GM12878 (cell line): ENCODE data around the gene KIAA0825. TPM values are rescaled to one million over a fixed set of nuclear protein-coding genes. Genes with fewer than 3 reads are reported as not detected.

Experiments
- ATAC-seq: fragments of 200-7000 bp; cut with Tn5 transposase; 3 replicates; pipeline ENCODE4 v1.9.1; 2020; ENCODE audit warnings: mild to moderate bottlenecking, moderate library complexity
- BruUV-seq: library from RNA; stranded (reverse); fragments of 400-500 nt; replicated peaks from 2 replicates; lab custom pipeline; 2021; lab: Mats Ljungman, UMichigan
- CTCF ChIA-PET: fragments of 300-600 bp; sonication (Branson Sonifier 250); formaldehyde crosslinking; extraction: SDS; loops from one replicate; lab custom pipeline; 2021; ENCODE audit warnings: inconsistent platforms; lab: Yijun Ruan, JAX
- POLR2A ChIA-PET: fragments of 350-600 bp; formaldehyde crosslinking; extraction: SDS; loops from one replicate; lab custom pipeline; 2021; ENCODE audit warnings: inconsistent platforms; lab: Charles Lee
- RAD21 ChIA-PET: fragments of 300-600 bp; sonication (Branson Sonifier 250); formaldehyde crosslinking; loops from one replicate; lab custom pipeline; 2023; ENCODE audit warnings: antibody characterized with exemption; ENCODE audit not compliant: unreplicated experiment; lab: Charles Lee
- SMC1A ChIA-PET: fragments of 300-600 bp; sonication (Branson Sonifier 250); formaldehyde crosslinking; loops from one replicate; lab custom pipeline; 2023; ENCODE audit not compliant: unreplicated experiment, uncharacterized antibody; lab: Charles Lee
- DNase-seq: peaks from one replicate; pipeline ENCODE4 v3.0.0-alpha.2; 2011; ENCODE audit warnings: low read depth, low spot score
- FAIRE-seq: peaks from 3 replicates; lab custom pipeline; 2011; peaks lifted over from hg19 to GRCh38; lab: Jason Lieb, UNC
- H2AFZ ChIP-seq: 2 replicates; pipeline ENCODE4 v1.6.0; 2011; ENCODE audit warnings: low read depth, low read length, control low read depth; ENCODE audit not compliant: control insufficient read depth
- H3K27ac ChIP-seq: 2 replicates; pipeline ENCODE4 v1.5.1; 2011; ENCODE audit warnings: control low read depth; ENCODE audit not compliant: control insufficient read depth, insufficient read depth
- H3K27me3 ChIP-seq, 2 experiments: replicated peaks in 1 of 2; 2 replicates each; pipeline versions ENCODE4 v1.6.0 to v1.6.1; 2011; ENCODE audit warnings: low read length in 1 of 2; ENCODE audit not compliant: control insufficient read depth in 2 of 2, insufficient read depth in 2 of 2
- H3K36me3 ChIP-seq, 2 experiments: 2 replicates each; pipeline ENCODE4 v1.5.1; 2011; ENCODE audit warnings: low read length in 1 of 2; ENCODE audit not compliant: control insufficient read depth in 2 of 2, insufficient read depth in 2 of 2
- H3K4me1 ChIP-seq: 2 replicates; pipeline ENCODE4 v1.6.1; 2011; ENCODE audit warnings: mild to moderate bottlenecking, low read length, moderate library complexity, mixed read lengths; ENCODE audit not compliant: control insufficient read depth, insufficient read depth
- H3K4me2 ChIP-seq: 2 replicates; pipeline ENCODE4 v1.6.0; 2011; ENCODE audit warnings: control low read depth; ENCODE audit not compliant: control insufficient read depth, insufficient read depth
- H3K4me3 ChIP-seq: fragments of 200-600 bp; sonication (generic); 2 replicates; pipeline ENCODE4 v1.5.1; 2016
- H3K79me2 ChIP-seq: 2 replicates; pipeline ENCODE4 v1.6.0; 2011; ENCODE audit warnings: low read length; ENCODE audit not compliant: control insufficient read depth, insufficient read depth
- H3K9ac ChIP-seq: 2 replicates; pipeline ENCODE4 v1.8.0; 2011; ENCODE audit warnings: low read length, control low read depth, mixed read lengths; ENCODE audit not compliant: control insufficient read depth, insufficient read depth
- H3K9me3 ChIP-seq: replicated peaks from 3 replicates; pipeline ENCODE4 v1.5.1; 2011; ENCODE audit warnings: mild to moderate bottlenecking, low read length; ENCODE audit not compliant: control insufficient read depth, insufficient read depth
- H4K20me1 ChIP-seq: 2 replicates; pipeline ENCODE4 v1.6.0; 2011; ENCODE audit not compliant: control insufficient read depth, insufficient read depth
- ATF2 ChIP-seq: IDR thresholded peaks from 2 replicates; pipeline ENCODE4 v1.6.1; 2012; ENCODE audit warnings: low read length, inconsistent platforms
- CHD2 ChIP-seq: IDR thresholded peaks from 2 replicates; pipeline ENCODE4 v1.6.1; 2011; ENCODE audit warnings: low read depth, low read length, improper control_type of control experiment, borderline replicate concordance
- KDM1A ChIP-seq: fragments of 200-600 bp; sonication (generic); IDR thresholded peaks from 2 replicates; pipeline ENCODE4 v1.6.1; 2016; ENCODE audit warnings: borderline replicate concordance
- NRF1 ChIP-seq: conservative IDR thresholded peaks from 2 replicates; pipeline ENCODE4 v1.6.1; 2011; ENCODE audit warnings: mild to moderate bottlenecking, low read depth, low read length, improper control_type of control experiment
- PRDM15 ChIP-seq: fragments of 450-650 bp; formaldehyde crosslinking; IDR thresholded peaks from 2 replicates; pipeline ENCODE4 v1.4.0; 2020; ENCODE audit warnings: mild to moderate bottlenecking, moderate library complexity
- RBBP5 ChIP-seq: fragments of 200-600 bp; sonication (generic); conservative IDR thresholded peaks from 2 replicates; pipeline ENCODE4 v1.6.1; 2016
- SIX5 ChIP-seq: IDR thresholded peaks from 2 replicates; pipeline ENCODE4 v1.6.1; 2011; ENCODE audit warnings: mild to moderate bottlenecking, low read depth, low read length, moderate library complexity; ENCODE audit not compliant: severe bottlenecking
- SUZ12 ChIP-seq: fragments of 200-600 bp; sonication (generic); IDR thresholded peaks from one replicate; pipeline ENCODE4 v1.6.1; 2018; ENCODE audit warnings: antibody characterized with exemption, mild to moderate bottlenecking; ENCODE audit not compliant: unreplicated experiment
- TAF1 ChIP-seq: IDR thresholded peaks from 2 replicates; pipeline ENCODE4 v1.6.1; 2011; ENCODE audit warnings: mild to moderate bottlenecking, low read depth, low read length, borderline replicate concordance
- TCF3 ChIP-seq: IDR thresholded peaks from 2 replicates; pipeline ENCODE4 v1.6.1; 2012; ENCODE audit warnings: low read depth, mild to moderate bottlenecking, low read length, borderline replicate concordance; ENCODE audit not compliant: insufficient read depth
- ZBTB40 ChIP-seq: fragments of 450-650 bp; IDR thresholded peaks from 2 replicates; pipeline ENCODE4 v1.6.1; 2016; ENCODE audit warnings: mild to moderate bottlenecking, moderate library complexity, borderline replicate concordance
- WGBS: methylation state at CpG from one replicate; pipeline ENCODE4 v1.1.6; 2016; ENCODE audit warnings: low lambda C conversion rate; ENCODE audit not compliant: insufficient replicate concordance, insufficient coverage; ENCODE audit errors: missing lambda C conversion rate; 5-methylcytosine and 5-hydroxymethylcytosine counted together
- in situ Hi-C: fragments of 300-500 bp; cut with MboI; formaldehyde crosslinking; loops from 9 replicates; pipeline ENCODE4 v1.14.3; 2018; ENCODE audit warnings: mixed read lengths
- intact Hi-C: fragments of 100-400 bp; cut with micrococcal nuclease; formaldehyde crosslinking; loops from one replicate; pipeline ENCODE4 v1.14.2; 2022; ENCODE audit not compliant: unreplicated experiment
- polyA plus RNA-seq, 11 experiments: library from polyadenylated mRNA; depleted of rRNA in 4 of 11; unstranded in 6 of 11; stranded (reverse) in 5 of 11; fragments of >200 nt; fragmentation: Nextera tagmentation in 4 of 11; fragmentation: Illumina TruSeq in 1 of 11; extraction: Ambion mirVana in 4 of 11; extraction: Trizol in 1 of 11; gene quantifications; 1 replicate in 1 of 11; 2 replicates in 10 of 11; pipeline versions ENCODE4 v1.2.1 to v1.2.3, GENCODE V29; 2011 to 2016; ENCODE audit warnings: inconsistent platforms in 2 of 11, missing spikeins in 2 of 11, low read depth in 1 of 11
- total RNA-seq, 4 experiments: library from RNA; depleted of rRNA in 3 of 4; stranded (reverse); fragments of >200 nt in 3 of 4; fragmentation: Illumina TruSeq in 1 of 4; extraction: Trizol in 1 of 4; gene quantifications; 2 replicates each; pipeline versions ENCODE4 v1.2.1 to v1.2.3, GENCODE V29; 2013 to 2021

Gene KIAA0825
- total and polyA plus RNA-seq, 10 of the 15 experiments (the other 5 are each of a cell fraction or from before 2014, with no cell fraction given) = 0.55 to 1.9 (median 1.5) TPM

GRCh38 chr5:94457788-94458187 lies 160.6 kb downstream of the KIAA0825 start:
- no TSS peak for BruUV-seq
- intact Hi-C loops = no loop called here
- no peaks in the 10 kb centered on the region for H3K27me3 ChIP-seq
- H3K79me2 ChIP-seq = no peaks in the 10 kb centered on the region
- CTCF ChIA-PET = interaction anchor here (1.2 kb wide), 1 partner anchor 436 kb away, joined by 4 read pairs; no protein-coding TSS in a partner anchor
- RAD21 ChIA-PET = no interaction called here
- peak; percentile 34; the same call in 2 of the 3 replicates for ATAC-seq
- 71% methylated on average over 4 of the region's 4 CpGs for WGBS
- H3K9me3 ChIP-seq = no peaks in the 10 kb centered on the region
- FAIRE-seq = no peak
- in situ Hi-C loops = no loop called here
- H3K4me1 ChIP-seq = no peaks in the 10 kb centered on the region
- no peak overlapping the region for H2AFZ ChIP-seq
- no peak overlapping the region for H3K27ac ChIP-seq
- no peak for DNase-seq
- H3K4me3 ChIP-seq = no peak overlapping the region
- SMC1A ChIA-PET = interaction anchor here (1.0 kb wide), 2 partner anchors 10 to 52 kb away, joined by 3 read pairs; no protein-coding TSS in a partner anchor
- POLR2A ChIA-PET = no interaction called here
- H4K20me1 ChIP-seq = no peaks in the 10 kb centered on the region
- no peaks in the 10 kb centered on the region for H3K36me3 ChIP-seq
- H3K4me2 ChIP-seq = no peak overlapping the region
- H3K9ac ChIP-seq = no peak overlapping the region
- TF ChIP-seq KDM1A (no peak), TAF1 (no peak), SUZ12 (no peak), TCF3 (no peak), NRF1 (no peak), PRDM15 (CRISPR knock-in tag) (no peak), ZBTB40 (no peak), RBBP5 (no peak), ATF2 (no peak), SIX5 (no peak), CHD2 (no peak)
